OCI-LY7 (cell line): ENCODE results near the gene MYO9A. TPM values are rescaled to one million over a fixed set of nuclear protein-coding genes. Genes with fewer than 3 reads are reported as not detected.

Source experiments
- BruUV-seq: library from RNA; stranded (reverse); fragments of 400-500 nt; replicated peaks from 2 replicates; lab custom pipeline; 2021; lab: Mats Ljungman, UMichigan
- CTCF ChIA-PET: fragments of 300-600 bp; sonication (Branson Sonifier 250); formaldehyde crosslinking; loops from one replicate; lab custom pipeline; 2022; ENCODE audit warnings: antibody characterized with exemption; ENCODE audit not compliant: unreplicated experiment; lab: Charles Lee
- POLR2A ChIA-PET: fragments of 300-600 bp; sonication (Branson Sonifier 250); formaldehyde crosslinking; loops from one replicate; lab custom pipeline; 2022; ENCODE audit warnings: antibody characterized with exemption; lab: Charles Lee
- DNase-seq: peaks from one replicate; pipeline ENCODE4 v3.0.0-alpha.2; 2015; ENCODE audit warnings: low spot score
- H2AFZ ChIP-seq: fragments of 200-600 bp; sonication (generic), shearing (Covaris generic); 2 replicates; pipeline ENCODE4 v1.6.1; 2014; ENCODE audit warnings: mild to moderate bottlenecking, antibody characterized with exemption, low read length, moderate library complexity
- H3K27ac ChIP-seq: fragments of 200-600 bp; sonication (generic); 2 replicates; pipeline ENCODE4 v1.5.1; 2014; ENCODE audit warnings: mixed run types, low read depth, mild to moderate bottlenecking, moderate library complexity, low read length, inconsistent platforms; ENCODE audit not compliant: poor library complexity, severe bottlenecking
- H3K36me3 ChIP-seq: fragments of 200-600 bp; sonication (generic); 2 replicates; pipeline ENCODE4 v1.6.1; 2014; ENCODE audit warnings: mild to moderate bottlenecking, antibody characterized with exemption, low read length, moderate library complexity, mixed read lengths; ENCODE audit not compliant: insufficient read depth
- H3K4me1 ChIP-seq: fragments of 200-600 bp; sonication (generic); 2 replicates; pipeline ENCODE4 v1.5.1; 2014; ENCODE audit warnings: mild to moderate bottlenecking, low read length; ENCODE audit not compliant: insufficient read depth, poor library complexity, severe bottlenecking
- H3K4me2 ChIP-seq: fragments of 200-600 bp; sonication (generic); 2 replicates; pipeline ENCODE4 v1.6.1; 2014; ENCODE audit warnings: mild to moderate bottlenecking, low read length
- H3K4me3 ChIP-seq: fragments of 200-600 bp; sonication (generic); 2 replicates; pipeline ENCODE4 v1.5.1; 2014; ENCODE audit warnings: mild to moderate bottlenecking, low read depth, low read length; ENCODE audit not compliant: poor library complexity, severe bottlenecking
- H3K79me2 ChIP-seq: fragments of 200-600 bp; sonication (generic); 2 replicates; pipeline ENCODE4 v1.6.1; 2016; ENCODE audit warnings: low read depth, mild to moderate bottlenecking, low read length, moderate library complexity, mixed read lengths; ENCODE audit not compliant: insufficient read depth
- H3K9me2 ChIP-seq: fragments of 200-600 bp; sonication (generic); 2 replicates; pipeline ENCODE4 v1.6.1; 2016; ENCODE audit warnings: mild to moderate bottlenecking, low read length, mixed read lengths; ENCODE audit not compliant: insufficient read depth
- H3K9me3 ChIP-seq: fragments of 200-600 bp; sonication (generic); 2 replicates; pipeline ENCODE4 v1.6.1; 2014; ENCODE audit warnings: mild to moderate bottlenecking, mixed run types, low read length, mixed read lengths
- H4K20me1 ChIP-seq: fragments of 200-600 bp; sonication (generic); 2 replicates; pipeline ENCODE4 v1.6.1; 2014; ENCODE audit warnings: mild to moderate bottlenecking, antibody characterized with exemption, low read length, moderate library complexity, mixed read lengths; ENCODE audit not compliant: insufficient read depth
- CTCF ChIP-seq: fragments of 200-600 bp; sonication (generic); conservative IDR thresholded peaks from 2 replicates; pipeline ENCODE4 v1.5.1; 2014; ENCODE audit warnings: mild to moderate bottlenecking, antibody characterized with exemption, low read length, moderate library complexity, mixed read lengths
- EZH2phosphoT487 ChIP-seq: fragments of 200-600 bp; sonication (generic); IDR thresholded peaks from 2 replicates; pipeline ENCODE4 v1.6.1; 2018; ENCODE audit warnings: low read depth, borderline replicate concordance, mild to moderate bottlenecking, mixed run types, antibody characterized with exemption, low read length, moderate library complexity, mixed read lengths
- intact Hi-C: fragments of 100-400 bp; cut with micrococcal nuclease; formaldehyde crosslinking; loops from one replicate; pipeline ENCODE4 v1.10.0; 2022; ENCODE audit not compliant: unreplicated experiment
- total RNA-seq, 2 experiments: library from RNA; depleted of rRNA in 1 of 2; stranded (reverse); fragments of >200 nt in 1 of 2; shearing (Covaris generic) in 1 of 2; gene quantifications; 2 replicates each; pipeline ENCODE4 v1.2.3, GENCODE V29; 2014 to 2022

MYO9A gene
- total RNA-seq, 2 experiments from 2014 or later: 26.4 to 125 TPM

- H3K4me2 ChIP-seq: no peak overlapping the region
- no peak overlapping the region for H2AFZ ChIP-seq
- H3K27ac ChIP-seq: no peak overlapping the region
- no peaks in the 10 kb centered on the region for H3K9me3 ChIP-seq
- no peaks in the 10 kb centered on the region for H3K9me2 ChIP-seq
- no peak for DNase-seq
- intact Hi-C loops: no loop called here
- TF ChIP-seq EZH2phosphoT487 (no peak), CTCF (no peak)
- POLR2A ChIA-PET: interaction anchor here (0.9 kb wide), 1 partner anchor 23 kb away, joined by 3 read pairs; no protein-coding TSS in a partner anchor
- CTCF ChIA-PET: no interaction called here
- H4K20me1 ChIP-seq: no peaks in the 10 kb centered on the region
- no TSS peak for BruUV-seq
- H3K4me1 ChIP-seq: peaks cover 7% of the 10 kb centered on the region
- H3K36me3 ChIP-seq: no peaks in the 10 kb centered on the region
- H3K79me2 ChIP-seq: no peaks in the 10 kb centered on the region
- no peak overlapping the region for H3K4me3 ChIP-seq
These were observed 28.3 kb upstream of the MYO9A start for GRCh38 chr15:72146221-72146620.

- POLR2A ChIA-PET: interaction anchor here (0.6 to 0.8 kb wide), 2 partner anchors 11 to 338 kb away, joined by 3 read pairs; no protein-coding TSS in a partner anchor
- CTCF ChIA-PET: interaction anchor here (0.5 kb wide), 1 partner anchor 54 kb away, joined by 3 read pairs; no protein-coding TSS in a partner anchor
- no TSS peak for BruUV-seq
- Histone ChIP-seq H3K36me3 (no peaks in the 10 kb centered on the region), H3K27ac (peak overlapping the region; percentile 2), H3K9me2 (no peaks in the 10 kb centered on the region), H4K20me1 (no peaks in the 10 kb centered on the region), H3K4me2 (peak overlapping the region; percentile 41), H3K9me3 (no peaks in the 10 kb centered on the region), H3K79me2 (no peaks in the 10 kb centered on the region), H3K4me1 (peaks cover 12% of the 10 kb centered on the region), H3K4me3 (no peak overlapping the region), H2AFZ (peak overlapping the region; percentile 43)
- intact Hi-C loops: loop anchor here (5.0 kb wide), 1 partner anchor 99 kb away; no protein-coding TSS in a partner anchor
- DNase-seq: peak; percentile 12
- TF ChIP-seq CTCF: no peak
- TF ChIP-seq EZH2phosphoT487: no peak
These were observed 23.5 kb upstream of the MYO9A start for GRCh38 chr15:72141171-72142084.
